ENCODE results near the gene CTNNA2.

DNA sequence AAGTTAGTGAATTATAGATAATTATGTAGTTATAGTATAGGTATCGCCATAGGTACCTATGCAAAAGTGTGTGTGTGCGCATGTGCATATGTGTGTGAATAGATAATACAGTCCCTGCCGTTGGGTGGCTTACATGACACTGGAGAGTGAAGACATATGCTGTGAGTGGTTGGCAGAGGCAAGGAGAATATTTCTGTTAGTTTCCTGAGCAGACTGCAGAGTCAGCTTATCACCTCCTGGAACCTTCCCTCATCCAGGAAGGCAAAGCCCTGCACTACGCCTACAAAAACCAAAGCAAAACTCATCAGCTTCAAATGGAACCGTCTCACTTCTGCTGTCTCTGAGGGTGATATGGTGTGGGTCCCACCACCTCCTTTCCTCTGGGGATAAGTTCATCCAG, 609.8 kb downstream of the CTNNA2 start:
- TF ChIP-seq POLR2A (IDR thresholded peaks at IDR 0.05), result no peak
- TF ChIP-seq, protein P1, sequence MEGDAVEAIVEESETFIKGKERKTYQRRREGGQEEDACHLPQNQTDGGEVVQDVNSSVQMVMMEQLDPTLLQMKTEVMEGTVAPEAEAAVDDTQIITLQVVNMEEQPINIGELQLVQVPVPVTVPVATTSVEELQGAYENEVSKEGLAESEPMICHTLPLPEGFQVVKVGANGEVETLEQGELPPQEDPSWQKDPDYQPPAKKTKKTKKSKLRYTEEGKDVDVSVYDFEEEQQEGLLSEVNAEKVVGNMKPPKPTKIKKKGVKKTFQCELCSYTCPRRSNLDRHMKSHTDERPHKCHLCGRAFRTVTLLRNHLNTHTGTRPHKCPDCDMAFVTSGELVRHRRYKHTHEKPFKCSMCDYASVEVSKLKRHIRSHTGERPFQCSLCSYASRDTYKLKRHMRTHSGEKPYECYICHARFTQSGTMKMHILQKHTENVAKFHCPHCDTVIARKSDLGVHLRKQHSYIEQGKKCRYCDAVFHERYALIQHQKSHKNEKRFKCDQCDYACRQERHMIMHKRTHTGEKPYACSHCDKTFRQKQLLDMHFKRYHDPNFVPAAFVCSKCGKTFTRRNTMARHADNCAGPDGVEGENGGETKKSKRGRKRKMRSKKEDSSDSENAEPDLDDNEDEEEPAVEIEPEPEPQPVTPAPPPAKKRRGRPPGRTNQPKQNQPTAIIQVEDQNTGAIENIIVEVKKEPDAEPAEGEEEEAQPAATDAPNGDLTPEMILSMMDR (IDR thresholded peaks at IDR 0.05), result no peak
- no peak for TF ChIP-seq EP300 (IDR thresholded peaks at IDR 0.05; ENCODE audit: low read depth)
- no peak for TF ChIP-seq POLR2AphosphoS5 (IDR thresholded peaks at IDR 0.05)

Data from transverse colon (tissue), 4 donors.